ENCODE data around the gene NOC3L. TPM values are rescaled to one million over a fixed set of nuclear protein-coding genes. Genes with fewer than 3 reads are reported as not detected.

The NOC3L gene
- total and polyA plus RNA-seq, 4 donors, result 3.6 to 14.7 (median 7.2) TPM

- WGBS, result 96% methylated on average over 3 of the region's 3 CpGs
- H3K4me3 ChIP-seq (ENCODE audit: low read depth in 1 of 3, low read length in 3 of 3), result no peak overlapping the region
- no peak for DNase-seq (ENCODE audit: low spot score)
- H3K27me3 ChIP-seq (ENCODE audit: control insufficient read depth in 4 of 4, insufficient read depth in 4 of 4, low read length in 3 of 4), result no peaks in the 10 kb centered on the region
- TF ChIP-seq RAD21 (IDR thresholded peaks at IDR 0.05) (no peak), JUND (IDR thresholded peaks at IDR 0.05) (no peak), FOXA2 (IDR thresholded peaks at IDR 0.05) (no peak), ATF3 (IDR thresholded peaks at IDR 0.05) (no peak), ZBTB33 (IDR thresholded peaks at IDR 0.05) (no peak), GABPA (IDR thresholded peaks at IDR 0.05 in 1 of 2, conservative IDR thresholded peaks at IDR 0.05 in 1 of 2) (no peak), NR2F2 (IDR thresholded peaks at IDR 0.05) (no peak), HNF4G (IDR thresholded peaks at IDR 0.05) (no peak), EGR1 (IDR thresholded peaks at IDR 0.05; ENCODE audit: low read depth in 2 of 2) (no peak), HNF4A (conservative IDR thresholded peaks at IDR 0.05) (no peak), TAF1 (conservative IDR thresholded peaks at IDR 0.05) (no peak), RXRA (IDR thresholded peaks at IDR 0.05) (no peak), CTCF (IDR thresholded peaks at IDR 0.05; ENCODE audit: low read depth, low read length, missing input control) (no peak), REST (IDR thresholded peaks at IDR 0.05) (no peak), SP1 (IDR thresholded peaks at IDR 0.05) (no peak)
- H3K4me1 ChIP-seq (ENCODE audit: control insufficient read depth in 4 of 4, insufficient read depth in 4 of 4, low read length in 3 of 4), result no peaks in the 10 kb centered on the region
- no peaks in the 10 kb centered on the region for H3K9me3 ChIP-seq (ENCODE audit: control insufficient read depth in 4 of 4, low read length in 3 of 4)
- H3K27ac ChIP-seq (ENCODE audit: low read depth in 1 of 2, low read length in 2 of 2), result no peak overlapping the region
- H3K9ac ChIP-seq (ENCODE audit: low read depth in 1 of 2, low read length in 2 of 2), result no peak overlapping the region
- no peaks in the 10 kb centered on the region for H3K36me3 ChIP-seq (ENCODE audit: control insufficient read depth in 4 of 4, insufficient read depth in 3 of 4, low read depth in 1 of 4, low read length in 3 of 4)
Measured at GRCh38 chr10:94300042-94300441, 62.7 kb downstream of the NOC3L start.

GRCh38 chr10:94299417-94299816 lies 63.3 kb downstream of the NOC3L start:
- WGBS, result 87% methylated on average over 3 of the region's 3 CpGs
- no peak overlapping the region for H3K4me3 ChIP-seq (ENCODE audit: low read depth in 1 of 3, low read length in 3 of 3)
- no peaks in the 10 kb centered on the region for H3K36me3 ChIP-seq (ENCODE audit: control insufficient read depth in 4 of 4, insufficient read depth in 3 of 4, low read depth in 1 of 4, low read length in 3 of 4)
- no peak for DNase-seq (ENCODE audit: low spot score)
- no peak overlapping the region for H3K27ac ChIP-seq (ENCODE audit: low read depth in 1 of 2, low read length in 2 of 2)
- no peak overlapping the region for H3K9ac ChIP-seq (ENCODE audit: low read depth in 1 of 2, low read length in 2 of 2)
- H3K4me1 ChIP-seq (ENCODE audit: control insufficient read depth in 4 of 4, insufficient read depth in 4 of 4, low read length in 3 of 4), result no peaks in the 10 kb centered on the region
- H3K9me3 ChIP-seq (ENCODE audit: control insufficient read depth in 4 of 4, low read length in 3 of 4), result no peaks in the 10 kb centered on the region
- H3K27me3 ChIP-seq (ENCODE audit: control insufficient read depth in 4 of 4, insufficient read depth in 4 of 4, low read length in 3 of 4), result no peaks in the 10 kb centered on the region
- TF ChIP-seq RXRA (IDR thresholded peaks at IDR 0.05) (no peak), ZBTB33 (IDR thresholded peaks at IDR 0.05) (no peak), GABPA (IDR thresholded peaks at IDR 0.05 in 1 of 2, conservative IDR thresholded peaks at IDR 0.05 in 1 of 2) (no peak), EGR1 (IDR thresholded peaks at IDR 0.05; ENCODE audit: low read depth in 2 of 2) (no peak), SP1 (IDR thresholded peaks at IDR 0.05) (no peak), MAX (IDR thresholded peaks at IDR 0.05) (no peak), FOXA1 (IDR thresholded peaks at IDR 0.05) (no peak), TAF1 (conservative IDR thresholded peaks at IDR 0.05) (no peak), NR2F2 (IDR thresholded peaks at IDR 0.05) (no peak), RAD21 (IDR thresholded peaks at IDR 0.05) (no peak), ATF3 (IDR thresholded peaks at IDR 0.05) (no peak), REST (IDR thresholded peaks at IDR 0.05) (no peak), FOXA2 (IDR thresholded peaks at IDR 0.05) (no peak), JUND (IDR thresholded peaks at IDR 0.05) (no peak), HNF4A (conservative IDR thresholded peaks at IDR 0.05) (no peak)

Measured in liver (tissue), 9 donors.